NCI-H2227 (cell line): ENCODE measurements around the gene CPSF4L.

Experiments used
- DNase-seq: peaks from one replicate; lab custom pipeline; 2025; ENCODE audit not compliant: unreplicated experiment; lab: John Stamatoyannopoulos, UW

Gene CPSF4L

GRCh38 chr17:73203788-73204479, 57.7 kb downstream of the CPSF4L start:
- no peak for DNase-seq

GRCh38 chr17:73203135-73203787, 58.4 kb downstream of the CPSF4L start:
- DNase-seq, result peak; percentile 32

GRCh38 chr17:73201215-73202069, 60.2 kb downstream of the CPSF4L start:
- no peak for DNase-seq

GRCh38 chr17:73200476-73200875, 61.2 kb downstream of the CPSF4L start:
- no peak for DNase-seq

- no peak for DNase-seq
These were observed 61.8 kb downstream of the CPSF4L start for GRCh38 chr17:73199751-73200317.

- no peak for DNase-seq
These were observed 62.8 kb downstream of the CPSF4L start for GRCh38 chr17:73198930-73199260.
